DND-41 (cell line): ENCODE measurements around the gene ROMO1.

ENCODE experiments used
- ATAC-seq: fragments of 200-7000 bp; cut with Tn5 transposase; 3 replicates; pipeline ENCODE4 v1.9.1; 2021; ENCODE audit warnings: low read depth; ENCODE audit not compliant: insufficient read depth
- DNase-seq: peaks from one replicate; pipeline ENCODE4 v3.0.0-alpha.2; 2020
- H2AFZ ChIP-seq: 2 replicates; pipeline ENCODE4 v1.6.0; 2012; ENCODE audit warnings: low read depth, low read length
- H3K27ac ChIP-seq: 2 replicates; pipeline ENCODE4 v1.5.1; 2012; ENCODE audit warnings: low read length, inconsistent platforms
- H3K27me3 ChIP-seq: fragments of 200-600 bp; sonication (generic); 2 replicates; pipeline ENCODE4 v1.6.0; 2012; ENCODE audit warnings: low read length, mild to moderate bottlenecking, inconsistent platforms; ENCODE audit not compliant: insufficient read depth, poor library complexity
- H3K36me3 ChIP-seq: 2 replicates; pipeline ENCODE4 v1.5.1; 2012; ENCODE audit warnings: low read length, inconsistent platforms; ENCODE audit not compliant: insufficient read depth
- H3K4me1 ChIP-seq: 2 replicates; pipeline ENCODE4 v1.5.1; 2012; ENCODE audit warnings: mild to moderate bottlenecking, low read length; ENCODE audit not compliant: insufficient read depth
- H3K4me2 ChIP-seq: 2 replicates; pipeline ENCODE4 v1.6.0; 2012; ENCODE audit warnings: mild to moderate bottlenecking, moderate library complexity, low read length, inconsistent platforms; ENCODE audit not compliant: insufficient read depth
- H3K4me3 ChIP-seq, 2 experiments: fragments of 200-600 bp in 1 of 2; shearing (Covaris generic) in 1 of 2; 2 replicates each; pipeline ENCODE4 v1.5.1; 2012 to 2016; ENCODE audit warnings: inconsistent platforms in 2 of 2, low read length in 2 of 2, mild to moderate bottlenecking in 2 of 2, low read depth in 1 of 2, moderate library complexity in 1 of 2
- H3K79me2 ChIP-seq: 2 replicates; pipeline ENCODE4 v1.6.0; 2012; ENCODE audit warnings: low read length, inconsistent platforms; ENCODE audit not compliant: insufficient read depth
- H3K9ac ChIP-seq: 2 replicates; pipeline ENCODE4 v1.6.0; 2012; ENCODE audit warnings: low read depth, mild to moderate bottlenecking, inconsistent platforms, low read length, moderate library complexity
- H3K9me3 ChIP-seq: 2 replicates; pipeline ENCODE4 v1.5.1; 2012; ENCODE audit warnings: low read length, moderate library complexity, mild to moderate bottlenecking, inconsistent platforms; ENCODE audit not compliant: insufficient read depth, severe bottlenecking
- H4K20me1 ChIP-seq: 2 replicates; pipeline ENCODE4 v1.6.0; 2012; ENCODE audit warnings: low read length; ENCODE audit not compliant: insufficient read depth
- CTCF ChIP-seq: IDR thresholded peaks from 2 replicates; pipeline ENCODE4 v1.5.1; 2012; ENCODE audit warnings: borderline replicate concordance, low read length, moderate library complexity, mild to moderate bottlenecking; ENCODE audit not compliant: poor library complexity, severe bottlenecking; ENCODE audit errors: extremely low read depth
- EZH2 ChIP-seq: IDR thresholded peaks from 3 replicates; pipeline ENCODE4 v1.6.1; 2012; ENCODE audit warnings: borderline replicate concordance, low read depth, mild to moderate bottlenecking, moderate library complexity, low read length, inconsistent platforms; ENCODE audit not compliant: severe bottlenecking

ROMO1 gene

GRCh38 chr20:35663516-35664465 lies 35.4 kb upstream of the ROMO1 start:
- Histone ChIP-seq H3K27me3 (no peaks in the 10 kb centered on the region), H3K36me3 (peaks cover 6% of the 10 kb centered on the region), H3K27ac (peak overlapping the region; percentile 90), H3K9me3 (no peaks in the 10 kb centered on the region), H3K9ac (peak overlapping the region; percentile 93), H3K4me1 (peaks cover 49% of the 10 kb centered on the region), H3K4me3 (peak overlapping the region; percentile 73 to 88), H2AFZ (peak overlapping the region; percentile 88), H3K4me2 (peak overlapping the region; percentile 91), H4K20me1 (peaks cover 54% of the 10 kb centered on the region), H3K79me2 (peaks cover 63% of the 10 kb centered on the region)
- ATAC-seq (peak; percentile 43), DNase-seq (peak; percentile 63)
- TF ChIP-seq EZH2 (no peak), CTCF (peak; percentile 22)

- peak; percentile 96 for DNase-seq
Measured at GRCh38 chr20:35664466-35665206, 34.6 kb upstream of the ROMO1 start, which contains the start of the genes CPNE1 and RBM12. Gene CPNE1, minus strand, starts transcription at chr20:35664900. Its CDS starts 31,977 bp downstream, at chr20:35632923. Gene RBM12, minus strand, starts transcription at chr20:35664900. Its CDS starts 9,578 bp downstream, at chr20:35655322.

GRCh38 chr20:35665949-35666288 lies 33.3 kb upstream of the ROMO1 start:
- Histone ChIP-seq H3K4me1 (peaks cover 33% of the 10 kb centered on the region), H3K27me3 (no peaks in the 10 kb centered on the region), H3K4me2 (no peak overlapping the region), H3K9me3 (no peaks in the 10 kb centered on the region), H3K79me2 (peaks cover 42% of the 10 kb centered on the region), H3K4me3 (no peak overlapping the region), H2AFZ (no peak overlapping the region), H3K9ac (no peak overlapping the region), H3K36me3 (peaks cover 27% of the 10 kb centered on the region), H4K20me1 (peaks cover 34% of the 10 kb centered on the region), H3K27ac (no peak overlapping the region)
- ATAC-seq (no peak), DNase-seq (no peak)
- TF ChIP-seq CTCF (no peak), EZH2 (no peak)

More at GRCh38 chr20:35664466-35665206, 34.6 kb upstream of the ROMO1 start, which contains the start of the genes CPNE1 and RBM12:
- Histone ChIP-seq H3K79me2 (peaks cover 54% of the 10 kb centered on the region), H3K27ac (peak within 1 kb of the TSS; percentile 90), H3K9ac (peak within 1 kb of the TSS; percentile 93), H3K9me3 (no peaks in the 10 kb centered on the region), H3K4me1 (peaks cover 46% of the 10 kb centered on the region), H3K4me3 (peak within 1 kb of the TSS; percentile 73 to 88), H2AFZ (peak within 1 kb of the TSS; percentile 88), H3K27me3 (no peaks in the 10 kb centered on the region), H3K4me2 (peak within 1 kb of the TSS; percentile 91), H3K36me3 (peaks cover 14% of the 10 kb centered on the region), H4K20me1 (peaks cover 47% of the 10 kb centered on the region)
- ATAC-seq = peak; percentile 90
- TF ChIP-seq CTCF = no peak
